Dermis blood vessel endothelial cell (primary cell): Measurements from ENCODE around the gene PLA2G2D. TPM values are rescaled to one million over a fixed set of nuclear protein-coding genes. Genes with fewer than 3 reads are reported as not detected.

Source experiments
- total RNA-seq: library from RNA; depleted of rRNA; stranded (reverse); fragments of >200 nt; gene quantifications from 2 replicates; pipeline ENCODE4 v1.2.3, GENCODE V29; 2014

PLA2G2D gene
- total RNA-seq, 1 donor from 2014 or later: not detected

Other genes starting within 250 kb of the PLA2G2D start
- gene OTUD3, start 237.1 kb downstream of the PLA2G2D start, total RNA-seq: 3.9 and 4.0 TPM in 2 replicates
- gene PLA2G2E, start 195.9 kb downstream of the PLA2G2D start, total RNA-seq: not detected in 2 replicates
- not detected in 2 replicates for gene PLA2G2A, start 139.9 kb downstream of the PLA2G2D start, total RNA-seq
- not detected in 2 replicates for gene PLA2G5, start 49.3 kb downstream of the PLA2G2D start, total RNA-seq
- not detected in 2 replicates for gene PLA2G2F, start 19.8 kb upstream of the PLA2G2D start, total RNA-seq
- 0.05 TPM in 1 of 2 replicates, not detected in the other for gene UBXN10, start 66.6 kb upstream of the PLA2G2D start, total RNA-seq
- gene PLA2G2C, start 67.0 kb upstream of the PLA2G2D start, total RNA-seq: not detected in 2 replicates
- not detected in 2 replicates for gene VWA5B1, start 171.3 kb upstream of the PLA2G2D start, total RNA-seq